K562 treated with DMSO at 1 percent for 12 hours (cell line): ENCODE data around the gene DTNB. TPM values are rescaled to one million over a fixed set of nuclear protein-coding genes. Genes with fewer than 3 reads are reported as not detected.

Experiments used
- total RNA-seq: library from RNA; unstranded; fragments of 300-600 nt; gene quantifications from 2 replicates; pipeline ENCODE4 v1.2.3, GENCODE V29; 2022; ENCODE audit not compliant: insufficient read depth

Gene DTNB
- 0.56 TPM in 1 of 2 replicates, not detected in the other for total RNA-seq

DNA sequence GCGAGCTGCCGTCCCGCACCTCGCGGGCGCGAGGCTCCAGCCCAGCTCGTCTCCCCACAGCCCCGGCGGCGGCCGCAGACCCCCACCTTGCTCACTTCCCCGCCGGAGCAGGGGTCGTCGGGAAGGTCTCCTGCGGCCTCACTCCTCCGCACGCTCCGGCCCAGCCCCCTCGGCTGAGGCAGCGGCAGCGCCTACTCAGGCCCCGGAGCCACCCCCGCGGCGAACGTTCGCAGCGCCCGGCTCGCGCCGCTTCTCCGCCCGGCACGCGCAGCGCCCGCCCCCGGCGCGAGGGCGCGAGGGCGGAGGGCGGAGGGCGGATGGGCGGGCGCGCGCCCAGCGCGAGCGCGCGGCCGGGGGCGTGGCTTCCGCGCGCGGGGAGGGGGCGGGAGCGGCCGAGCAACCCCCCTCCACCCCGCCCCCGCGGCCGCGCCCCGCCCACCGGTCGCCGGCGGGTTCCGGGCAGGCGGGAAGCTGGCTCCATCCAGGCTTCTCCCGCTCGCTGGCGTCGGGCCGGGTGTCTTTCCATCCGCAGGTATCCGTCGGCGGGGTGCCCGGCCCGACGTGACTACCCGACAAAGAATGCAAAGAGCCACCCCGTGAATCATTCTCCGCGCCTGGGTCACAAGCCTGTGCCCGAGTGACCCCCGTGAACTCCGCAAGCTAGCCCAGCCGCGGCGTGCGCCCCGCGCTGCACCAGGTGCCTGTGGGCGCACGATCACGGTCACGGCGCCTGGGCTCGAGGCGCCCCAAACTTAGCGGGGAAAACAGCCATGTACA, at the start of gene DTNB:
Gene DTNB (minus strand): TSS at position 278 of the 777 bp plus-strand sequence. CDS start 20,917 bp downstream, outside the sequence.

DNA sequence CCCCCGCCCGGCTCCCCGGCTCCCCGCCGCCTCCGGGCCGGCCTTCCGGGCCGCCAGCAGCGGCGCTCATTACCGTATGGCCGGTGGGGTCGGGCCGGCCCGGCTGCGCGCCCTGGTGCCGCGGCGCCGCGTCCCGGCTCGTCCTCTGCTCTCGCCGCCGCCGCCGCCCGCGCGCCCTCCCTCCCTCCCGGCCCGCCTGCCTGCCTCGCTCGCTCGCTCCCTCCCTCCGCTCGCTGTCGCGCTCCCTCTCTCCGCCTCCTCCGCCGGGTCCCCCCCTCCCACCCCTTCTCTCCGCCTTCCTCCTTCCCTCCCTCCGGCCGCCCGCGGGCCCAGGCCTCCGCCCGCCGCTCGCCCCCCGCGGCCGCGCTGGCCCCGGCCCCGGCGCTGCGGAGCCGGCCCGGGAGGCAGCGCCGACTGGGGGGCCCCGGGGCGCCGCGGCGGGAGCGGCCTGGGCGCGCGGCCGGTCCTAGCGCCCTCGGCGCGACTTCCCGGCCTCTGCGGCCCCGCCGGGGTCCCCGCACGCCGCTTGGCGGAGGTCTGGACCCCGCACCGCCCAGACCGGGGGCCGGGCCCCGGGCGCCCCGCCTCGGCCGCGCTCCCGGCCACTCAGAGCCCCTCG, 331.5 kb downstream of the DTNB start, which contains the start of gene DNMT3A:
Gene DNMT3A (minus strand): TSS at position 173 of the 619 bp plus-strand sequence. CDS start 27,941 bp downstream, outside the sequence.

Other genes with a start within 250 kb of the DTNB start
- 1.5 and 14.3 TPM in 2 replicates for gene ASXL2, start 204.9 kb upstream of the DTNB start, total RNA-seq